GM12872 (cell line): Measurements from ENCODE around the gene VAMP4.

Experiments used
- CTCF ChIP-seq: IDR thresholded peaks from 3 replicates; pipeline ENCODE4 v1.5.1; 2011; ENCODE audit warnings: low read depth, mild to moderate bottlenecking, low read length, moderate library complexity; ENCODE audit not compliant: insufficient read depth

VAMP4 gene

GRCh38 chr1:171680339-171680738 is 61.5 kb downstream of the VAMP4 start:
- no peak for TF ChIP-seq CTCF

GRCh38 chr1:171676823-171677222 is 65.0 kb downstream of the VAMP4 start:
- TF ChIP-seq CTCF: no peak

- no peak for TF ChIP-seq CTCF
Measured at GRCh38 chr1:171674431-171675405, 67.1 kb downstream of the VAMP4 start.

- no peak for TF ChIP-seq CTCF
Measured at GRCh38 chr1:171670739-171671138, 71.1 kb downstream of the VAMP4 start.

GRCh38 chr1:171668372-171668771 is 73.5 kb downstream of the VAMP4 start:
- TF ChIP-seq CTCF: no peak

- no peak for TF ChIP-seq CTCF
Measured at GRCh38 chr1:171666114-171666769, 75.6 kb downstream of the VAMP4 start.

GRCh38 chr1:171664976-171665375 is 76.9 kb downstream of the VAMP4 start:
- no peak for TF ChIP-seq CTCF
